Astrocyte (in vitro differentiated cells and primary cell): ENCODE results near the gene ZBP1. TPM values are rescaled to one million over a fixed set of nuclear protein-coding genes. Genes with fewer than 3 reads are reported as not detected.

Source experiments
- DNase-seq: peaks from one replicate; pipeline ENCODE4 v3.0.0-alpha.2; 2010; ENCODE audit warnings: low read depth
- FAIRE-seq: peaks from 2 replicates; lab custom pipeline; 2011; peaks lifted over from hg19 to GRCh38; lab: Jason Lieb, UNC
- H2AFZ ChIP-seq: 2 replicates; pipeline ENCODE4 v1.6.0; 2012; ENCODE audit warnings: low read depth, low read length, inconsistent platforms
- H3K27ac ChIP-seq: 2 replicates; pipeline ENCODE4 v1.5.1; 2011; ENCODE audit warnings: low read depth, low read length, inconsistent platforms
- H3K27me3 ChIP-seq: 2 replicates; pipeline ENCODE4 v1.6.0; 2011; ENCODE audit warnings: low read length, inconsistent platforms; ENCODE audit not compliant: insufficient read depth
- H3K36me3 ChIP-seq: 2 replicates; pipeline ENCODE4 v1.5.1; 2011; ENCODE audit warnings: low read length, inconsistent platforms; ENCODE audit not compliant: insufficient read depth
- H3K4me1 ChIP-seq: 2 replicates; pipeline ENCODE4 v1.5.1; 2011; ENCODE audit warnings: low read length, inconsistent platforms; ENCODE audit not compliant: insufficient read depth
- H3K4me2 ChIP-seq: 2 replicates; pipeline ENCODE4 v1.6.0; 2012; ENCODE audit warnings: low read length, inconsistent platforms
- H3K4me3 ChIP-seq: 2 replicates; pipeline ENCODE4 v1.5.1; 2011; ENCODE audit warnings: low read depth, mild to moderate bottlenecking, low read length, inconsistent platforms; ENCODE audit not compliant: insufficient read depth
- H3K79me2 ChIP-seq: 2 replicates; pipeline ENCODE4 v1.6.0; 2012; ENCODE audit warnings: mild to moderate bottlenecking, low read length, inconsistent platforms; ENCODE audit not compliant: insufficient read depth
- H3K9ac ChIP-seq: 2 replicates; pipeline ENCODE4 v1.6.0; 2012; ENCODE audit warnings: mild to moderate bottlenecking, low read length, inconsistent platforms
- H3K9me3 ChIP-seq: 2 replicates; pipeline ENCODE4 v1.5.1; 2012; ENCODE audit warnings: low read depth, mild to moderate bottlenecking, low read length, inconsistent platforms; ENCODE audit not compliant: insufficient read depth
- H4K20me1 ChIP-seq: 2 replicates; pipeline ENCODE4 v1.6.0; 2012; ENCODE audit warnings: low read length, inconsistent platforms; ENCODE audit not compliant: insufficient read depth
- H3K27ac Mint-ChIP-seq: one replicate; pipeline ENCODE4 v1.8.0; 2021; ENCODE audit warnings: mild to moderate bottlenecking, mixed read lengths; ENCODE audit not compliant: unreplicated experiment
- H3K27me3 Mint-ChIP-seq: one replicate; pipeline ENCODE4 v1.8.0; 2021; ENCODE audit warnings: low read depth, mixed read lengths; ENCODE audit not compliant: unreplicated experiment
- H3K36me3 Mint-ChIP-seq: one replicate; pipeline ENCODE4 v1.8.0; 2021; ENCODE audit warnings: low read depth, mixed read lengths; ENCODE audit not compliant: unreplicated experiment
- H3K4me1 Mint-ChIP-seq: one replicate; pipeline ENCODE4 v1.8.0; 2021; ENCODE audit warnings: low read depth, mixed read lengths; ENCODE audit not compliant: unreplicated experiment
- H3K4me3 Mint-ChIP-seq: one replicate; pipeline ENCODE4 v1.8.0; 2021; ENCODE audit warnings: mild to moderate bottlenecking, moderate library complexity, mixed read lengths; ENCODE audit not compliant: unreplicated experiment
- H3K9me3 Mint-ChIP-seq: one replicate; pipeline ENCODE4 v1.8.0; 2021; ENCODE audit warnings: mild to moderate bottlenecking, mixed read lengths; ENCODE audit not compliant: unreplicated experiment
- EZH2 ChIP-seq: IDR thresholded peaks from 2 replicates; pipeline ENCODE4 v1.6.1; 2012; ENCODE audit warnings: mild to moderate bottlenecking, low read length, inconsistent platforms; ENCODE audit not compliant: insufficient read depth
- total RNA-seq: library from RNA; stranded (reverse); gene quantifications from 2 replicates; pipeline ENCODE4 v1.2.1, GENCODE V29; 2021
- TF ChIP-seq, protein P1 (sequence below): IDR thresholded peaks from 2 replicates; pipeline ENCODE4 v1.5.1; 2011; ENCODE audit warnings: low read depth, mild to moderate bottlenecking, inconsistent platforms, low read length, moderate library complexity; ENCODE audit not compliant: insufficient read depth

ZBP1 gene
- total RNA-seq, 1 donor from 2014 or later: not detected

DNA sequence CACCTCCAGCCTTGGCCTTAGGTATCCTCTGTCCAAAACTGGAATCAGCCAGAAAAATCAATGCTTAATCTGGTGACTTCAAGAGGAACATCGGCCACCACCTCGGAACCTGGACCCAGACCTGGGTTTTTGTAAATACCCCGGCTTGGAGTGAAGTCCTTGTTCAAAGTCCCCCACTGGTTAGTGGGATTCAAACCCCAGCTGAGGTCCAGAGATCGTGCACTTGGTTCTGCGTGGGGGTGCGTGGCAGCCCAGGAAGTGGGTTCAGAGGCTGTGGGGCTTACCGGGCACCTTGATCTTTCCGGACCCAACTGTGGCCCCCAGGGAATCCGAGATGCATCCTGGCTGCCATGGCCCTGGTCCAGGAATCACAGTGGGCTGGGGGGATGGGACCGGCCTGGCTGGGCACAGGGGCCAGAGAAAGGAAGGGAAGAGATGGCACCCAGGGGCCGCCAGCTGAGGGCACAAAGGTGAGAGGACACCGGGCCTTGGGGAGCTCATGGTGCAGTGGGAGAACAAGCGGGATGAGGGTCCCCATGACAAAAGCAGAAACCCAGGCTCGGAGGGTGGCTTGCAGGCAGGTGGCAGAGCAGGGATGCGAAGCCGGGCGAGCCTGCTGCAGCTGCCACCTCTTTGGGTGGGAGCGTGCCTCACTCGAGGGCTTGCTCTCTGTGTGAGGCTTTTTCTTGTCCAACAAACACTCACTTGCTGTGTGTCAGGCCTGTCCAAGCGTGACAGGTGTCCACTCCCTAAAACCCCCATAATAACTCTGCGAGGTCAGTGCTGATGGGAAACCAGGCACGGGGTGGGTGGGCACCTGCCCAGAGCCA, 27.7 kb downstream of the ZBP1 start:
- no peaks in the 10 kb centered on the region for H3K4me1 ChIP-seq
- no peak overlapping the region for H2AFZ ChIP-seq
- peaks cover 6% of the 10 kb centered on the region for H3K27me3 ChIP-seq
- H3K36me3 ChIP-seq: no peaks in the 10 kb centered on the region
- TF ChIP-seq EZH2: no peak
- TF ChIP-seq, protein P1, sequence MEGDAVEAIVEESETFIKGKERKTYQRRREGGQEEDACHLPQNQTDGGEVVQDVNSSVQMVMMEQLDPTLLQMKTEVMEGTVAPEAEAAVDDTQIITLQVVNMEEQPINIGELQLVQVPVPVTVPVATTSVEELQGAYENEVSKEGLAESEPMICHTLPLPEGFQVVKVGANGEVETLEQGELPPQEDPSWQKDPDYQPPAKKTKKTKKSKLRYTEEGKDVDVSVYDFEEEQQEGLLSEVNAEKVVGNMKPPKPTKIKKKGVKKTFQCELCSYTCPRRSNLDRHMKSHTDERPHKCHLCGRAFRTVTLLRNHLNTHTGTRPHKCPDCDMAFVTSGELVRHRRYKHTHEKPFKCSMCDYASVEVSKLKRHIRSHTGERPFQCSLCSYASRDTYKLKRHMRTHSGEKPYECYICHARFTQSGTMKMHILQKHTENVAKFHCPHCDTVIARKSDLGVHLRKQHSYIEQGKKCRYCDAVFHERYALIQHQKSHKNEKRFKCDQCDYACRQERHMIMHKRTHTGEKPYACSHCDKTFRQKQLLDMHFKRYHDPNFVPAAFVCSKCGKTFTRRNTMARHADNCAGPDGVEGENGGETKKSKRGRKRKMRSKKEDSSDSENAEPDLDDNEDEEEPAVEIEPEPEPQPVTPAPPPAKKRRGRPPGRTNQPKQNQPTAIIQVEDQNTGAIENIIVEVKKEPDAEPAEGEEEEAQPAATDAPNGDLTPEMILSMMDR: no peak
- H3K27ac Mint-ChIP-seq: no peak overlapping the region
- DNase-seq (no peak), FAIRE-seq (no peak)
- H3K27ac ChIP-seq: no peak overlapping the region
- no peaks in the 10 kb centered on the region for H3K4me1 Mint-ChIP-seq
- H3K4me3 Mint-ChIP-seq: no peak overlapping the region
- H3K79me2 ChIP-seq: no peaks in the 10 kb centered on the region
- H3K9me3 ChIP-seq: peaks cover 5% of the 10 kb centered on the region
- no peak overlapping the region for H3K9ac ChIP-seq
- H3K9me3 Mint-ChIP-seq: peaks cover 2% of the 10 kb centered on the region
- no peaks in the 10 kb centered on the region for H3K36me3 Mint-ChIP-seq
- no peaks in the 10 kb centered on the region for H4K20me1 ChIP-seq
- H3K27me3 Mint-ChIP-seq: peaks cover 39% of the 10 kb centered on the region
- H3K4me2 ChIP-seq: no peak overlapping the region
- no peak overlapping the region for H3K4me3 ChIP-seq

DNA sequence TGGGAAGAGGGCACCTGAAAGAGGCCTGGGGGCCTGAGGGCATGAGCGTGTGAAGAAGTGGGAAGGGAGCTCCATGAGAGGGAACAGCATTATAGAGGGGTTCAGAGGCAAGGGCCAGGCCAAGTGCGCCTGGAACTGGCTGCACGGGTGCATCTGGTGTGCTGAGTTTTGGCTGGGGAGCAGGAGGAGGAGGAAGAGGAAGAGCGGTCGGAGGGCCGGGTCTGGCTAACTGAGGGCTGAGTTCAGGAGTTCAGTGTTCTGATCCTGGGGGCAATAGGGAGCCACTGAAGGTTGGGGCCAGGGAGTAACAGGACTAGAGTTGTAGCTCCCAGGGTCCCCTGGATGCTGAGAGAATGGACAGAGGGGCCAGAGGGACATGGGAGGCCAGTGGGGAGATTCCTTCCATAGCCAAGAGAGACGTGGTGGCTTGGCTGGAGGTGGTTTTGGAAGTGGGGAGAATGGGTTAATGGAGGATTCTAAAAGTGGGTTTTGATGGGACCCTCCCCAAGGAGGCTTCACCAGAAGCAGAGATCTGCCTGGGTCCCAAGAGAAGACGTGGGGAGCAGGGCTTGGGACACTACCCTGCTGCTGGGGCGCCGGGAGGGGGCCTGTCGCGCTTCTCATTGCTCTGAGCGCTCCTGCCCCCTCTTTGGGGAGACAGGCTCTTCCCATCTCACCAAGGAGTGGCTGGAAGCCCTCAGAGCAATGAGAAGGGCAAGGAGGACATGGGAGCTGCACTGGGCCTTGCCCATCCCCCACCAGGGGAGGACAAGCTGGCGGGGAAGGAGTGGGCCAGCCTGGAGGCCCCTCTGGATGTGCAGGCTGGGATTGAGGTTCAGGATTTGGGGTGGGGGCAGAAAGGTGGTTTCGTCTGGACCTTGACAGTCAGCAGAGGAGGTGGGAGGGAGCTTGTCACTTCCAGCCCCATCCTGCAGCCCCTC, 28.7 kb downstream of the ZBP1 start:
- FAIRE-seq: no peak
- TF ChIP-seq, protein P1: no peak

More for the DNA sequence above, 28.7 kb downstream of the ZBP1 start:
- peaks cover 47% of the 10 kb centered on the region for H3K27me3 Mint-ChIP-seq
- no peaks in the 10 kb centered on the region for H3K36me3 Mint-ChIP-seq
- Histone ChIP-seq H3K27ac (no peak overlapping the region), H3K4me2 (no peak overlapping the region), H3K36me3 (no peaks in the 10 kb centered on the region), H3K9me3 (peaks cover 8% of the 10 kb centered on the region), H2AFZ (no peak overlapping the region), H3K79me2 (no peaks in the 10 kb centered on the region), H4K20me1 (no peaks in the 10 kb centered on the region), H3K27me3 (peaks cover 11% of the 10 kb centered on the region), H3K4me1 (no peaks in the 10 kb centered on the region), H3K9ac (no peak overlapping the region), H3K4me3 (no peak overlapping the region)
- DNase-seq: no peak
- H3K4me3 Mint-ChIP-seq: no peak overlapping the region
- no peak overlapping the region for H3K27ac Mint-ChIP-seq
- peaks cover 6% of the 10 kb centered on the region for H3K9me3 Mint-ChIP-seq
- H3K4me1 Mint-ChIP-seq: no peaks in the 10 kb centered on the region
